Hepatocyte (in vitro differentiated cells): ENCODE results near the gene CD70.

Experiments
- CTCF ChIP-seq: fragments of 200-600 bp; sonication (generic); IDR thresholded peaks from 2 replicates; pipeline ENCODE4 v1.5.1; 2016; ENCODE audit warnings: antibody characterized with exemption, mild to moderate bottlenecking; ENCODE audit not compliant: poor library complexity
- EZH2phosphoT487 ChIP-seq: fragments of 200-600 bp; sonication (generic); IDR thresholded peaks from one replicate; pipeline ENCODE4 v1.6.1; 2018; ENCODE audit warnings: antibody characterized with exemption, mild to moderate bottlenecking, low read depth, moderate library complexity; ENCODE audit not compliant: unreplicated experiment, severe bottlenecking

- TF ChIP-seq EZH2phosphoT487 (no peak), CTCF (no peak)
These were observed 39.9 kb downstream of the CD70 start for GRCh38 chr19:6551091-6551490.
